B cell (primary cell): ENCODE measurements around the gene NEURL2. TPM values are rescaled to one million over a fixed set of nuclear protein-coding genes. Genes with fewer than 3 reads are reported as not detected.

Experiments
- ATAC-seq: fragments of 200-7000 bp; cut with Tn5 transposase; one replicate; pipeline ENCODE4 v1.10.0; 2021; ENCODE audit warnings: low read depth, mild to moderate bottlenecking, moderate number of reproducible peaks, moderate library complexity
- CTCF ChIA-PET: fragments of 350-600 bp; sonication (Branson Sonifier 250); formaldehyde crosslinking; loops from one replicate; lab custom pipeline; 2021; ENCODE audit warnings: antibody characterized with exemption, inconsistent platforms; lab: Charles Lee
- POLR2A ChIA-PET: fragments of 350-600 bp; sonication (Branson Sonifier 250); formaldehyde crosslinking; loops from one replicate; lab custom pipeline; 2021; ENCODE audit warnings: antibody characterized with exemption; lab: Charles Lee
- DNase-seq: peaks from one replicate; pipeline ENCODE4 v3.0.0; 2013
- H2AFZ ChIP-seq: 2 replicates; pipeline ENCODE4 v1.6.1; 2012; ENCODE audit warnings: mild to moderate bottlenecking, low read depth, low read length; ENCODE audit not compliant: insufficient read depth, poor library complexity, severe bottlenecking
- H3K27ac ChIP-seq, 2 donors: 1 replicate in 1 of 2; 2 replicates in 1 of 2; pipeline ENCODE4 v1.5.1; 2012 to 2013; ENCODE audit warnings: low read length in 2 of 2, mild to moderate bottlenecking in 2 of 2, moderate library complexity in 1 of 2
- H3K27me3 ChIP-seq, 4 experiments: fragments of 200-600 bp in 1 of 4; sonication (generic) in 1 of 4; replicated peaks in 1 of 4; 1 replicate in 2 of 4; 2 replicates in 2 of 4; pipeline versions ENCODE4 v1.6.1 to v1.7.0; 2013 to 2016; ENCODE audit warnings: low read length in 3 of 4, mild to moderate bottlenecking in 2 of 4, mixed read lengths in 1 of 4, moderate library complexity in 1 of 4; ENCODE audit not compliant: insufficient read depth in 4 of 4, control insufficient read depth in 3 of 4; ENCODE audit errors: control extremely low read depth in 1 of 4
- H3K36me3 ChIP-seq, 2 experiments: replicated peaks in 1 of 2; 1 replicate in 1 of 2; 2 replicates in 1 of 2; pipeline versions ENCODE4 v1.6.1 to v1.7.1; 2013; ENCODE audit warnings: low read length in 1 of 2; ENCODE audit not compliant: insufficient read depth in 2 of 2, control insufficient read depth in 1 of 2; ENCODE audit errors: control extremely low read depth in 1 of 2, extremely low read depth in 1 of 2
- H3K4me1 ChIP-seq, 2 donors: fragments of 200-600 bp in 1 of 2; sonication (generic) in 1 of 2; 1 replicate in 1 of 2; 2 replicates in 1 of 2; pipeline versions ENCODE4 v1.5.1 to v1.6.1; 2013 to 2017; ENCODE audit warnings: low read length in 2 of 2; ENCODE audit not compliant: control insufficient read depth in 2 of 2, insufficient read depth in 2 of 2
- H3K4me2 ChIP-seq: replicated peaks from 2 replicates; pipeline ENCODE3; 2012; ENCODE audit warnings: mild to moderate bottlenecking, low read depth, low read length; ENCODE audit not compliant: poor library complexity, severe bottlenecking
- H3K4me3 ChIP-seq, 5 experiments: fragments of 200-600 bp in 1 of 5; sonication (generic) in 1 of 5; 1 replicate in 3 of 5; 2 replicates in 2 of 5; pipeline versions ENCODE4 v1.5.1 to v1.7.0; 2011 to 2016; ENCODE audit warnings: low read length in 4 of 5, mild to moderate bottlenecking in 4 of 5, low read depth in 2 of 5, control low read depth in 1 of 5, moderate library complexity in 1 of 5; ENCODE audit not compliant: insufficient read depth in 1 of 5; ENCODE audit errors: control extremely low read depth in 1 of 5, extremely low read depth in 1 of 5
- H3K79me2 ChIP-seq: fragments of 200-600 bp; sonication (generic); one replicate; pipeline ENCODE4 v1.6.0; 2016; ENCODE audit warnings: low read length; ENCODE audit not compliant: control insufficient read depth, insufficient read depth
- H3K9ac ChIP-seq: fragments of 200-600 bp; sonication (generic); 2 replicates; pipeline ENCODE4 v1.6.1; 2017; ENCODE audit warnings: mild to moderate bottlenecking, low read length, moderate library complexity
- H3K9me3 ChIP-seq, 3 donors: one replicate each; pipeline versions ENCODE4 v1.6.1 to v1.7.1; 2013; ENCODE audit warnings: low read length in 2 of 3; ENCODE audit not compliant: control insufficient read depth in 2 of 3, insufficient read depth in 1 of 3; ENCODE audit errors: control extremely low read depth in 1 of 3
- H4K20me1 ChIP-seq: 2 replicates; pipeline ENCODE4 v1.6.0; 2012; ENCODE audit warnings: mild to moderate bottlenecking, low read length; ENCODE audit not compliant: insufficient read depth, control insufficient read depth, poor library complexity, severe bottlenecking
- H3K27ac Mint-ChIP-seq: one replicate; pipeline ENCODE4 v1.8.0; 2021; ENCODE audit warnings: mixed read lengths
- H3K27me3 Mint-ChIP-seq: one replicate; pipeline ENCODE4 v1.8.0; 2021; ENCODE audit warnings: mixed read lengths
- H3K4me1 Mint-ChIP-seq: one replicate; pipeline ENCODE4 v1.8.0; 2021; ENCODE audit warnings: mixed read lengths
- H3K4me3 Mint-ChIP-seq: one replicate; pipeline ENCODE4 v1.8.0; 2021; ENCODE audit warnings: mixed read lengths
- H3K9me3 Mint-ChIP-seq: one replicate; pipeline ENCODE4 v1.8.0; 2022; ENCODE audit warnings: mixed read lengths; ENCODE audit not compliant: insufficient read depth
- CTCF ChIP-seq: fragments of 200-600 bp; IDR thresholded peaks from one replicate; pipeline ENCODE4 v1.8.0; 2022; ENCODE audit warnings: antibody characterized with exemption, mild to moderate bottlenecking
- EZH2 ChIP-seq: IDR thresholded peaks from 2 replicates; pipeline ENCODE4 v1.6.1; 2012; ENCODE audit warnings: borderline replicate concordance, low read depth, mild to moderate bottlenecking, moderate library complexity, low read length; ENCODE audit not compliant: insufficient read depth, poor library complexity, severe bottlenecking
- WGBS: methylation state at CpG from one replicate; pipeline ENCODE4 v1.1.5; 2013; ENCODE audit warnings: missing lambda C conversion rate; ENCODE audit not compliant: insufficient coverage; 5-methylcytosine and 5-hydroxymethylcytosine counted together
- intact Hi-C: fragments of 100-400 bp; cut with micrococcal nuclease; formaldehyde crosslinking; loops from one replicate; pipeline ENCODE4 v1.10.0; 2022
- polyA plus RNA-seq: library from polyadenylated mRNA; depleted of rRNA; stranded (reverse); fragments of >200 nt; gene quantifications from 2 replicates; pipeline ENCODE4 v1.2.3, GENCODE V29; 2012
- total RNA-seq, 2 donors: library from RNA; stranded (reverse); fragments of 120-200 nt in 1 of 2; gene quantifications; 1 replicate in 1 of 2; 2 replicates in 1 of 2; pipeline versions ENCODE4 v1.2.3 to v1.2.4, GENCODE V29; 2013 to 2022

NEURL2 gene
- total and polyA plus RNA-seq, 2 donors (not counting 1 experiment from before 2014, with no cell fraction given): 3.3 to 5.4 TPM

GRCh38 chr20:45873409-45874103 lies 17.5 kb downstream of the NEURL2 start:
- Mint-ChIP-seq H3K27me3 (no peaks in the 10 kb centered on the region), H3K9me3 (no peaks in the 10 kb centered on the region), H3K4me1 (no peaks in the 10 kb centered on the region), H3K27ac (no peak overlapping the region), H3K4me3 (no peak overlapping the region)
- H3K4me2 ChIP-seq: no peak overlapping the region
- no peak overlapping the region for H3K9ac ChIP-seq
- H3K27ac ChIP-seq: no peak overlapping the region
- DNase-seq: no peak
- H2AFZ ChIP-seq: no peak overlapping the region
- H3K27me3 ChIP-seq: no peaks in the 10 kb centered on the region
- no peaks in the 10 kb centered on the region for H3K4me1 ChIP-seq
- H3K9me3 ChIP-seq: no peaks in the 10 kb centered on the region
- no peaks in the 10 kb centered on the region for H3K79me2 ChIP-seq
- no peak for ATAC-seq
- WGBS: no CpG with 5 or more reads among the region's 1 CpG
- ChIA-PET POLR2A (interaction anchor here (1.6 kb wide), 1 partner anchor 61 kb away, joined by 3 read pairs; the partner anchor contains the start of gene PCIF1), CTCF (interaction anchor here (1.4 kb wide), 1 partner anchor 32 kb away, joined by 3 read pairs; no protein-coding TSS in a partner anchor)
- H3K36me3 ChIP-seq: peaks cover 2 to 24% of the 10 kb centered on the region in 2 experiments
- intact Hi-C loops: no loop called here
- H3K4me3 ChIP-seq: no peak overlapping the region
- H4K20me1 ChIP-seq: no peaks in the 10 kb centered on the region
- TF ChIP-seq CTCF (no peak), EZH2 (no peak)

- CTCF ChIA-PET: interaction anchor here (1.4 kb wide), 1 partner anchor 31 kb away, joined by 3 read pairs; no protein-coding TSS in a partner anchor
- Mint-ChIP-seq H3K27ac (no peak overlapping the region), H3K9me3 (no peaks in the 10 kb centered on the region), H3K4me3 (no peak overlapping the region), H3K4me1 (no peaks in the 10 kb centered on the region), H3K27me3 (no peaks in the 10 kb centered on the region)
- ATAC-seq (no peak), DNase-seq (no peak)
- H4K20me1 ChIP-seq: no peaks in the 10 kb centered on the region
- H3K79me2 ChIP-seq: no peaks in the 10 kb centered on the region
- TF ChIP-seq CTCF: no peak
- TF ChIP-seq EZH2: no peak
- no peak overlapping the region for H3K4me3 ChIP-seq
- peaks cover 2 to 15% of the 10 kb centered on the region in 2 experiments for H3K36me3 ChIP-seq
- intact Hi-C loops: no loop called here
- no peak overlapping the region for H3K4me2 ChIP-seq
- no peaks in the 10 kb centered on the region for H3K27me3 ChIP-seq
- H3K9ac ChIP-seq: no peak overlapping the region
- POLR2A ChIA-PET: interaction anchor here (0.8 kb wide), 1 partner anchor 9 kb away, joined by 3 read pairs; no protein-coding TSS in a partner anchor
- H2AFZ ChIP-seq: no peak overlapping the region
- 97% methylated on average over 3 of the region's 4 CpGs for WGBS
- H3K27ac ChIP-seq: no peak overlapping the region
- H3K9me3 ChIP-seq: no peaks in the 10 kb centered on the region
- no peaks in the 10 kb centered on the region for H3K4me1 ChIP-seq
These were observed 18.4 kb downstream of the NEURL2 start for GRCh38 chr20:45872626-45873025.
